Measurements from ENCODE around the gene ARL4D. TPM values are rescaled to one million over a fixed set of nuclear protein-coding genes. Genes with fewer than 3 reads are reported as not detected.

The ARL4D gene, protein sequence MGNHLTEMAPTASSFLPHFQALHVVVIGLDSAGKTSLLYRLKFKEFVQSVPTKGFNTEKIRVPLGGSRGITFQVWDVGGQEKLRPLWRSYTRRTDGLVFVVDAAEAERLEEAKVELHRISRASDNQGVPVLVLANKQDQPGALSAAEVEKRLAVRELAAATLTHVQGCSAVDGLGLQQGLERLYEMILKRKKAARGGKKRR
- total RNA-seq, result 35.3 and 35.8 TPM in 2 replicates
- 93.2 and 99.9 TPM in 2 replicates for polyA plus RNA-seq

DNA sequence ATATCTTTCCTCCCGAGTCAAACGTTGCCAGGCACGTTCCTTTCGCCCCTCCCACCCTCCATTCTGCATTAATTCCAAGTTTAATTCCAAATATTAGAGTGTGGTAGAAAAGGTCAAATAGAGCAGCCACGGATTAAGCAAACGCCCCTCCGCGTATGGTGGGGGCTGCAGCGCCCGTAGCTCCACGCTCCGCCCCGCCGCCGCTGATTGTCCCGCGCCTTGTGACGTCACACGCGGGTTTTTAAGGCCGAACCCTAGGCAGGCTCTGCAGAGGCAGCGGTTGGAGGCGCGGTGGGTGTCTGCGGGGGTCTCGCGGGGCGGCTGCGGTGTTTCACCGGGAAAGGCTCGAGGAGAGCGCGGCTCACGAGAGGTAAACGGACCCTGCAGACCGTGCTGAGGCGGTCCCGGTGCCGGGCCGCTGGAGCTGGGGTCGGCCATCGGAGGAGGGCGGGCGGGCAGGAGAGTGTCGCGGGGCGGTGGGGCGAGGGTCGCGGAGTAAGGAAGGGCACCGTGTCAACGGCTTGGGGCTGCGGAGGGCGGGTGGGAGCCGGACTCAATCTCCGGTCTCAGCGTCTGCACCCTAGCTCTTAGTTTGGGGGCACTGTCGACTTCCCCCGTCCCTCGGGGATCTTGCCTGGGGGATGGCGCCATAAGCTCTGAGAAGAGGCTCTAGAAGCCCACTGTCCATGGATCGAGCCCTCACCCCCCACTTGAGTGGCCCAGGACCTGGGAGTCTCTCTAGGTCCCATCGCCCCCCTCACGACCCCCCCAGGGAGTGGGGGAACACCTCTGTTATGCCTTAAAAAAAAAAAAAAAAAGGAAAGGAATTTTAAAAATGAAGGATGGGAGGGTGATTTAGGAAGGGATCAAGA lies at the start of gene ARL4D:
Gene ARL4D, plus strand, starts transcription at position 270 of the 872 bp plus-strand sequence. CDS start 740 bp downstream, outside the sequence.
- Histone ChIP-seq H3K9me2 (replicated peaks; ENCODE audit: insufficient read depth) (no peaks in the 10 kb centered on the region), H3K9me3 (ENCODE audit: low read depth) (no peaks in the 10 kb centered on the region), H3K4me3 (peak within 1 kb of the TSS; percentile 79), H3K79me2 (peaks cover 12% of the 10 kb centered on the region), H2AFZ (peak within 1 kb of the TSS; percentile 73), H3K27me3 (no peaks in the 10 kb centered on the region), H3K36me3 (replicated peaks; ENCODE audit: insufficient read depth, low read depth) (no peaks in the 10 kb centered on the region), H3K4me1 (ENCODE audit: insufficient read depth) (peaks cover 12% of the 10 kb centered on the region), H3K27ac (peak within 1 kb of the TSS; percentile 65), H3K4me2 (peak within 1 kb of the TSS; percentile 75), H4K20me1 (ENCODE audit: insufficient read depth, poor library complexity, severe bottlenecking) (no peaks in the 10 kb centered on the region)
- DNase-seq (ENCODE audit: low spot score), result peak; percentile 91
- WGBS (ENCODE audit: low lambda C conversion rate, missing lambda C conversion rate), result 2% methylated on average over 49 of the region's 64 CpGs
- no peak for TF ChIP-seq EZH2 (IDR thresholded peaks at IDR 0.05; ENCODE audit: borderline replicate concordance)
- TF ChIP-seq, protein P1, sequence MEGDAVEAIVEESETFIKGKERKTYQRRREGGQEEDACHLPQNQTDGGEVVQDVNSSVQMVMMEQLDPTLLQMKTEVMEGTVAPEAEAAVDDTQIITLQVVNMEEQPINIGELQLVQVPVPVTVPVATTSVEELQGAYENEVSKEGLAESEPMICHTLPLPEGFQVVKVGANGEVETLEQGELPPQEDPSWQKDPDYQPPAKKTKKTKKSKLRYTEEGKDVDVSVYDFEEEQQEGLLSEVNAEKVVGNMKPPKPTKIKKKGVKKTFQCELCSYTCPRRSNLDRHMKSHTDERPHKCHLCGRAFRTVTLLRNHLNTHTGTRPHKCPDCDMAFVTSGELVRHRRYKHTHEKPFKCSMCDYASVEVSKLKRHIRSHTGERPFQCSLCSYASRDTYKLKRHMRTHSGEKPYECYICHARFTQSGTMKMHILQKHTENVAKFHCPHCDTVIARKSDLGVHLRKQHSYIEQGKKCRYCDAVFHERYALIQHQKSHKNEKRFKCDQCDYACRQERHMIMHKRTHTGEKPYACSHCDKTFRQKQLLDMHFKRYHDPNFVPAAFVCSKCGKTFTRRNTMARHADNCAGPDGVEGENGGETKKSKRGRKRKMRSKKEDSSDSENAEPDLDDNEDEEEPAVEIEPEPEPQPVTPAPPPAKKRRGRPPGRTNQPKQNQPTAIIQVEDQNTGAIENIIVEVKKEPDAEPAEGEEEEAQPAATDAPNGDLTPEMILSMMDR (IDR thresholded peaks at IDR 0.05; ENCODE audit: poor library complexity), result no peak
- TF ChIP-seq EZH2phosphoT487 (IDR thresholded peaks at IDR 0.05; ENCODE audit: low read depth, severe bottlenecking, unreplicated experiment), result no peak

DNA sequence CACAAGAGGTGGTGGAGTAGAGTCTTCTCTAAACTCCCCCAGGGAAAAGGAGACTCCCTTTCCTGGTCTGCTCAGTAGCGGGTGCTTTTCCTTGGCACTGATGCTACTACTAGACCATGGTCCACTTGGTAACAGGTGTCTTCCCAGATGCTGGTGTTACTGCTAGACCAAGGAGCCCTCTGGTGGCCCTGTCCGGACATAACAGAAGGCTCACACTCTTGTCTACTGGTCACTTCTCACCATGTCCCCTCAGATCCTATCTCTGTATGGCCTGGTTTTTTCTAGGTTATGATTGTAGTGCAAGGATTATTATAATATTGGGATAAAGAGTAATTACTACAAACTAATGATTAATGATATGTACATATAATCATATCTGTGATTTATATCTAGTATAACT lies 49.7 kb upstream of the ARL4D start:
- Histone ChIP-seq H3K4me1 (ENCODE audit: insufficient read depth) (no peaks in the 10 kb centered on the region), H3K4me2 (no peak overlapping the region), H3K4me3 (no peak overlapping the region), H3K27ac (no peak overlapping the region), H3K36me3 (replicated peaks; ENCODE audit: insufficient read depth, low read depth) (no peaks in the 10 kb centered on the region), H3K27me3 (no peaks in the 10 kb centered on the region), H2AFZ (no peak overlapping the region), H3K9me2 (replicated peaks; ENCODE audit: insufficient read depth) (no peaks in the 10 kb centered on the region), H3K9me3 (ENCODE audit: low read depth) (peaks cover 18% of the 10 kb centered on the region), H4K20me1 (ENCODE audit: insufficient read depth, poor library complexity, severe bottlenecking) (no peaks in the 10 kb centered on the region), H3K79me2 (no peaks in the 10 kb centered on the region)
- DNase-seq (ENCODE audit: low spot score), result no peak
- 95% methylated on average over 2 of the region's 2 CpGs for WGBS (ENCODE audit: low lambda C conversion rate, missing lambda C conversion rate)
- TF ChIP-seq EZH2 (IDR thresholded peaks at IDR 0.05; ENCODE audit: borderline replicate concordance), result no peak
- TF ChIP-seq, protein P1 (IDR thresholded peaks at IDR 0.05; ENCODE audit: poor library complexity), result no peak
- TF ChIP-seq EZH2phosphoT487 (IDR thresholded peaks at IDR 0.05; ENCODE audit: low read depth, severe bottlenecking, unreplicated experiment), result no peak

DNA sequence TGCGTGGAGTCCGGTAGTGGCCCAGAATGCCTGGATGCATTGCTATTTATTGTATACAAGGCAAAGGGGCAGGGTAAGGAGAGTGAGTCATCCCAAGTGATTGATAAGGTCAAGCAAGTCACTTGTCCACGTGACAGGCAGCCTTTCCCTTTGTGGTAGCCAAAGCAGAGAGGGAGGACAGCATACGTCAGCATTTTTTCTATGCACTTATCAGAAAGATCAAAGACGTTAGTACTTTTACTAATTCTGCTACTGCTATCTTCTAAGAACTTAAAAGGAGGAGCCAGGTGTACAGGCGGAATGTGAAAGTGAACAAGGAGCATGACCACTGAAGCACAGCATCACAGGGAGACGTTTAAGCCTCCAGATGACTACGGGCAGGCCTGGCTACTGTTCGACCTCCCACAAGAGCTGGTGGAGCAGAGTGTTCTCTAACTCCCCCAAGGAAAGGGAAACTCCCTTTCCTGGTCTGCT lies 47.9 kb upstream of the ARL4D start:
- Histone ChIP-seq H3K36me3 (replicated peaks; ENCODE audit: insufficient read depth, low read depth) (no peaks in the 10 kb centered on the region), H3K4me3 (no peak overlapping the region), H3K27me3 (no peaks in the 10 kb centered on the region), H3K4me2 (no peak overlapping the region), H3K4me1 (ENCODE audit: insufficient read depth) (no peaks in the 10 kb centered on the region), H3K79me2 (no peaks in the 10 kb centered on the region), H3K9me3 (ENCODE audit: low read depth) (peaks cover 18% of the 10 kb centered on the region), H3K9me2 (replicated peaks; ENCODE audit: insufficient read depth) (no peaks in the 10 kb centered on the region), H3K27ac (no peak overlapping the region), H4K20me1 (ENCODE audit: insufficient read depth, poor library complexity, severe bottlenecking) (no peaks in the 10 kb centered on the region), H2AFZ (no peak overlapping the region)
- DNase-seq (ENCODE audit: low spot score), result no peak
- TF ChIP-seq EZH2phosphoT487 (IDR thresholded peaks at IDR 0.05; ENCODE audit: low read depth, severe bottlenecking, unreplicated experiment), result no peak
- TF ChIP-seq, protein P1 (IDR thresholded peaks at IDR 0.05; ENCODE audit: poor library complexity), result no peak
- no peak for TF ChIP-seq EZH2 (IDR thresholded peaks at IDR 0.05; ENCODE audit: borderline replicate concordance)
- 90% methylated on average over 9 of the region's 9 CpGs for WGBS (ENCODE audit: low lambda C conversion rate, missing lambda C conversion rate)
